ENCODE results near the gene BICRAL. TPM values are rescaled to one million over a fixed set of nuclear protein-coding genes. Genes with fewer than 3 reads are reported as not detected.

Gene BICRAL
- total RNA-seq, 1 experiment from 2014 or later = 6.9 TPM

DNA sequence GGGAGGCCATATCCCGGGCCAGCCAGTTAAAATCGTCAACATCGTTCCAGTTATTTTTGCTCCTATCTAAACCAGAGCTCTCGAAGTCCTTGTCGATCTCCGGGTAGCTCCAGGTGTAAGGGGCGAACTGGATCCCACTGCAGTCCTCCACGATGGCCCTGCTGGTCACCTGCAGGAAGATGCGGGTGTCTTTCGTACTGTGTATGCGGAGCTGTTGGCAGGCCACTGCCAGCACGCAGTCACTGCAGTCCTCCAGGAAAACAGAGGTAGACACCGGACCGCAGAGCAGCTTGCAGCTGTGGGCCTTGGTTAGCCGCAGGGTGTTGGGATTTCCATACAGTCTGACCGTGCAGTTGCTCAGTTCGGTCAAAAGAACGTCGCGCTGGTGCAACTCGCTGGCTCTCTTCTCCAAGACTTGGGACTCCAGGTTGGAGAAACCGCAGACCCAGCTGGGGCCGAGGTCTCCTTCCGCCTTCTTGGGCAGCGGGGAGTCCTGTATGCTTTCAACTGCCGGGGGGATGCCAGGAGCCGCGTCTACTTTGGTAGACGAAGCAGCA lies 36.7 kb upstream of the BICRAL start:
- ChIA-PET POLR2A (ENCODE audit: low non-redundant PET) (interaction anchor here (0.7 to 2.3 kb wide), 2 partner anchors 37 to 125 kb away, joined by 3 to 40 read pairs; partner anchors contain the start of gene BICRAL), CTCF (no interaction called here)
- H3K9me3 ChIP-seq (ENCODE audit: low read depth, low read length, poor library complexity, severe bottlenecking) = no peaks in the 10 kb centered on the region
- H3K27me3 ChIP-seq (replicated peaks; ENCODE audit: insufficient read depth, low read depth, low read length, poor library complexity) = no peaks in the 10 kb centered on the region
- BruUV-seq (replicated peaks) = no TSS peak
- TF ChIP-seq EZH2 (IDR thresholded peaks at IDR 0.05; ENCODE audit: borderline replicate concordance, low read depth, low read length, poor library complexity, severe bottlenecking) = no peak
- TF ChIP-seq CTCF (conservative IDR thresholded peaks at IDR 0.05; ENCODE audit: low read depth, low read length) = no peak
- H3K27ac ChIP-seq (ENCODE audit: low read depth, low read length, poor library complexity, severe bottlenecking) = peak overlapping the region; percentile 97
- peak; percentile 26 for DNase-seq (ENCODE audit: low spot score)
- H3K4me3 ChIP-seq (ENCODE audit: low read depth, low read length, poor library complexity, severe bottlenecking) = peak overlapping the region; percentile 98
- no peaks in the 10 kb centered on the region for H3K36me3 ChIP-seq (ENCODE audit: insufficient read depth, low read length, poor library complexity, severe bottlenecking)
- peaks cover 48% of the 10 kb centered on the region for H3K4me1 ChIP-seq (ENCODE audit: insufficient read depth, low read length, poor library complexity, severe bottlenecking)
- intact Hi-C loops (cut with micrococcal nuclease; ENCODE audit: unreplicated experiment) = no loop called here

DNA sequence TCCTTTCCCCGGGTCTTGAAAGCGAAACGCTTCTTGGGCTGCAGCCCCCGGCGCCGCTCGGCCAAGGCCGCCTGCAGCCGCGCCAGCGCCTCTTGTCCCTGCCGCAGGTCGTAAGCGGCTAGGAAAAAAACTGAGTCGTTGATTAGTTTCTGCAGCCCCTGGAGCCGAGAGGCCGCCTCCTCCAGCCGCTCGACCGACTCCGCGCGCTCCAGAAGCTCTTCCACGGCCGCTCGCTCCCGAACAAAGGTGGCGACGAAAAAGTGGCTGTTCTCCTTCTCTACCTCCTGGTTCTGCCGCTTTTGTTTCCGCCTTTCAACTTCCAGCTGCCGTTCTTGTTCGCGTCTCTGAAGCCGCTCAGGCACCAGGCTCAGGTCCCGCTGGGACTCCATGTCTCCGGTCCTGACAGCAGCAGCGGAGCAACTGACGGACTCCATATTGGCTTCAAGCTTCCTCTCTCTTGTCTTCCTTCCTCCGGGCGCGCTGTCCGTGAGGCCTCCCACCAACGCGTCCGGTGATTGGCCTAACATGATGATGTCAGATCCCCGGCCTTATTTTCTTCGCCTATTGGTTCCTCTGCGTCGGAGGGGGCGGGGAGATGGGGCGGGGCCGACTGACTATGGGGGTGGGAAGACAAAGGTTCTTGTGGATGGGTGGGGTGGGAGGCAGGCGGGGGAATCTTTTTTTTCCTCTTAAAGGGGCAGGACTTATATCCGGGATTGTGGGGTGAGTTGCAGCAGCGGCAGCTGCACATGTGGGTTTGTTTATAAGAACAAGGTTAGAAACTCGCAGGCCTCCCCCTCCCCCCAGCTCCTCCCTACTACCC lies 36.0 kb upstream of the BICRAL start, which contains the start of gene TBCC:
TSS of gene TBCC (minus strand) at position 464 of the 823 bp plus-strand sequence. CDS start at position 434, 30 bp downstream.
- CTCF ChIA-PET = interaction anchor here (0.6 kb wide), 2 partner anchors 785 to 1623 kb away, joined by 4 to 5 read pairs; no protein-coding TSS in a partner anchor
- peaks cover 43% of the 10 kb centered on the region for H3K4me1 ChIP-seq (ENCODE audit: insufficient read depth, low read length, poor library complexity, severe bottlenecking)
- H3K27me3 ChIP-seq (replicated peaks; ENCODE audit: insufficient read depth, low read depth, low read length, poor library complexity) = no peaks in the 10 kb centered on the region
- peak within 1 kb of the TSS; percentile 98 for H3K4me3 ChIP-seq (ENCODE audit: low read depth, low read length, poor library complexity, severe bottlenecking)
- no peaks in the 10 kb centered on the region for H3K36me3 ChIP-seq (ENCODE audit: insufficient read depth, low read length, poor library complexity, severe bottlenecking)
- TF ChIP-seq EZH2 (IDR thresholded peaks at IDR 0.05; ENCODE audit: borderline replicate concordance, low read depth, low read length, poor library complexity, severe bottlenecking) (no peak), CTCF (conservative IDR thresholded peaks at IDR 0.05; ENCODE audit: low read depth, low read length) (no peak)
- peak within 1 kb of the TSS; percentile 97 for H3K27ac ChIP-seq (ENCODE audit: low read depth, low read length, poor library complexity, severe bottlenecking)
- TSS peak; percentile 82 for BruUV-seq (replicated peaks)
- DNase-seq (ENCODE audit: low spot score) = peak; percentile 99
- POLR2A ChIA-PET (ENCODE audit: low non-redundant PET) = interaction anchor here (0.7 to 2.3 kb wide), 4 partner anchors 9 to 1321 kb away, joined by 3 to 40 read pairs (median 4); partner anchors contain the start of gene BICRAL
- intact Hi-C loops (cut with micrococcal nuclease; ENCODE audit: unreplicated experiment) = loop anchor here (1.0 to 2.0 kb wide), 2 partner anchors 36 to 131 kb away; partner anchors contain the start of gene BICRAL
- no peaks in the 10 kb centered on the region for H3K9me3 ChIP-seq (ENCODE audit: low read depth, low read length, poor library complexity, severe bottlenecking)

All from A673 (cell line).